Esophagus muscularis mucosa (tissue), 4 donors: Measurements from ENCODE around the gene PHLDA2. TPM values are rescaled to one million over a fixed set of nuclear protein-coding genes. Genes with fewer than 3 reads are reported as not detected.

Experiments
- DNase-seq: peaks from one replicate; pipeline ENCODE4 v3.0.0-alpha.2; 2017; ENCODE audit errors: extremely low spot score
- H3K27ac ChIP-seq, 4 donors: fragments of 200-600 bp; sonication (generic); replicated peaks in 1 of 4; 1 replicate in 3 of 4; 2 replicates in 1 of 4; pipeline ENCODE4 v1.5.1; 2016 to 2019; ENCODE audit warnings: mild to moderate bottlenecking in 1 of 4
- H3K27me3 ChIP-seq, 4 donors: fragments of 200-600 bp; sonication (generic); one replicate each; pipeline versions ENCODE4 v1.5.1 to v1.6.0; 2016 to 2019
- H3K36me3 ChIP-seq, 4 donors: fragments of 200-600 bp; sonication (generic); one replicate each; pipeline ENCODE4 v1.5.1; 2016 to 2019
- H3K4me1 ChIP-seq, 4 donors: fragments of 200-600 bp; sonication (generic); one replicate each; pipeline ENCODE4 v1.5.1; 2016 to 2019
- H3K4me3 ChIP-seq, 4 donors: fragments of 200-600 bp; sonication (generic); 1 replicate in 2 of 4; 2 replicates in 2 of 4; pipeline ENCODE4 v1.5.1; 2016 to 2019; ENCODE audit warnings: mild to moderate bottlenecking in 4 of 4, moderate library complexity in 1 of 4
- H3K9me3 ChIP-seq, 4 donors: fragments of 200-600 bp; sonication (generic); 1 replicate in 3 of 4; 2 replicates in 1 of 4; pipeline ENCODE4 v1.5.1; 2016 to 2019
- EP300 ChIP-seq: sonication (generic); formaldehyde crosslinking; IDR thresholded peaks from one replicate; pipeline ENCODE4 v1.6.1; 2017; ENCODE audit warnings: antibody characterized with exemption
- POLR2A ChIP-seq: fragments of 450-650 bp; IDR thresholded peaks from one replicate; pipeline ENCODE4 v1.6.1; 2017; ENCODE audit warnings: antibody characterized with exemption, moderate library complexity, mild to moderate bottlenecking, low read depth
- POLR2AphosphoS5 ChIP-seq, 2 donors: sonication (generic); formaldehyde crosslinking; IDR thresholded peaks; one replicate each; pipeline ENCODE4 v1.6.1; 2017; ENCODE audit warnings: antibody characterized with exemption in 2 of 2
- WGBS: methylation state at CpG from one replicate; pipeline ENCODE4 v1.1.5; 2018; 5-methylcytosine and 5-hydroxymethylcytosine counted together
- intact Hi-C: fragments of 100-400 bp; cut with DNase I; formaldehyde crosslinking; loops from one replicate; pipeline ENCODE4 v1.15.1; 2023
- total RNA-seq, 4 donors: library from RNA; depleted of rRNA; stranded (reverse); fragments of >200 nt; gene quantifications; one replicate each; pipeline versions ENCODE4 v1.1.0 to v1.2.1, GENCODE V29; 2016
- TF ChIP-seq, protein P1 (sequence below), 3 experiments: fragments of 200-600 bp in 2 of 3; fragments of 450-650 bp in 1 of 3; sonication (generic) in 2 of 3; IDR thresholded peaks; one replicate each; pipeline ENCODE4 v1.5.1; 2017 to 2019; ENCODE audit warnings: antibody characterized with exemption in 3 of 3, mild to moderate bottlenecking in 2 of 3, moderate library complexity in 1 of 3

PHLDA2 gene
- total RNA-seq, 4 donors from 2014 or later: 0.83 to 2.3 (median 1.3) TPM

DNA sequence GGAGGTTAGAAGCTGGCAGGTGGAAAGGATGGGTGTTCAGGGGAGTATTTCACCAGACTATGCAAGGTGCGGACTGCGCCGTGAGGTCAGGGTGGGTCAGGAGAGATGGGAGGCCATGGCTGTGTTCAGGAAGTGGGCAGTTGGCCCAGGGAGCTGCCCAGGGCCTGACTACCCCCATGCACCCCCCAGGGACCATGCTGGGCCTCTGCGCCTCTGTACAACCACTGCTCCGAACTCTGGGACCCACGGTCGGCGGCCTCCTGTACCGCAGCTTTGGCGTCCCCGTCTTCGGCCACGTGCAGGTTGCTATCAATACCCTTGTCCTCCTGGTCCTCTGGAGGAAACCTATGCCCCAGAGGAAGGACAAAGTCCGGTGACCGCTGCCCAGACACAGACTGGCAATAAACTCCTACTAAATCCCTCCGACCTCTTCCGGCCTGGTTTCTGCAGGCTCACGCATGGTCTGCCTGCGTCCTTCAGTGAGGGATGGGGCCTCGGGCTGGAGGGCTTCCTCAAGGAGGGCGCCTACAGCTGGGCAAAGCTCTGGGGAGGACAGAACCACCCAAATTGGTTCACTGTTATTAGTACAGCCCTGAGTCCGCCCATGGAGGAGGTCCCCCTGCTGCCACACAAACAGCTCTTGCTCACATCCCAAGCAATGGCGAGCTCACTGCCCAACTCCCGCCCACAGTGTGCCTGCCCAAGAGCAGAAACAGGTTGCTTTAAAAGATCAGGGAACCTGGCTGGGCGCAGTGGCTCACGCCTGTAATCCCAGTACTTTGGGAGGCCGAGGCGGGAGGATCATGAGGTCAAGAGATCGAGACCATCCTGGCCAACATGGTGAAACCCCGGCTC is 4.2 kb downstream of the PHLDA2 start:
- Histone ChIP-seq H3K27me3 (peaks cover 0 to 57% (median 14%) of the 10 kb centered on the region in 4 donors), H3K9me3 (no peaks in the 10 kb centered on the region), H3K4me3 (no peak overlapping the region), H3K4me1 (peaks cover 19 to 27% (median 25%) of the 10 kb centered on the region in 4 donors), H3K27ac (no peak overlapping the region), H3K36me3 (no peaks in the 10 kb centered on the region)
- WGBS: 93% methylated on average over 22 of the region's 30 CpGs
- intact Hi-C loops: no loop called here
- TF ChIP-seq EP300: no peak
- no peak for TF ChIP-seq POLR2AphosphoS5 (IDR thresholded peaks at IDR 0.05)
- TF ChIP-seq, protein P1, sequence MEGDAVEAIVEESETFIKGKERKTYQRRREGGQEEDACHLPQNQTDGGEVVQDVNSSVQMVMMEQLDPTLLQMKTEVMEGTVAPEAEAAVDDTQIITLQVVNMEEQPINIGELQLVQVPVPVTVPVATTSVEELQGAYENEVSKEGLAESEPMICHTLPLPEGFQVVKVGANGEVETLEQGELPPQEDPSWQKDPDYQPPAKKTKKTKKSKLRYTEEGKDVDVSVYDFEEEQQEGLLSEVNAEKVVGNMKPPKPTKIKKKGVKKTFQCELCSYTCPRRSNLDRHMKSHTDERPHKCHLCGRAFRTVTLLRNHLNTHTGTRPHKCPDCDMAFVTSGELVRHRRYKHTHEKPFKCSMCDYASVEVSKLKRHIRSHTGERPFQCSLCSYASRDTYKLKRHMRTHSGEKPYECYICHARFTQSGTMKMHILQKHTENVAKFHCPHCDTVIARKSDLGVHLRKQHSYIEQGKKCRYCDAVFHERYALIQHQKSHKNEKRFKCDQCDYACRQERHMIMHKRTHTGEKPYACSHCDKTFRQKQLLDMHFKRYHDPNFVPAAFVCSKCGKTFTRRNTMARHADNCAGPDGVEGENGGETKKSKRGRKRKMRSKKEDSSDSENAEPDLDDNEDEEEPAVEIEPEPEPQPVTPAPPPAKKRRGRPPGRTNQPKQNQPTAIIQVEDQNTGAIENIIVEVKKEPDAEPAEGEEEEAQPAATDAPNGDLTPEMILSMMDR (IDR thresholded peaks at IDR 0.05): no peak
- no peak for TF ChIP-seq POLR2A
- DNase-seq: no peak

DNA sequence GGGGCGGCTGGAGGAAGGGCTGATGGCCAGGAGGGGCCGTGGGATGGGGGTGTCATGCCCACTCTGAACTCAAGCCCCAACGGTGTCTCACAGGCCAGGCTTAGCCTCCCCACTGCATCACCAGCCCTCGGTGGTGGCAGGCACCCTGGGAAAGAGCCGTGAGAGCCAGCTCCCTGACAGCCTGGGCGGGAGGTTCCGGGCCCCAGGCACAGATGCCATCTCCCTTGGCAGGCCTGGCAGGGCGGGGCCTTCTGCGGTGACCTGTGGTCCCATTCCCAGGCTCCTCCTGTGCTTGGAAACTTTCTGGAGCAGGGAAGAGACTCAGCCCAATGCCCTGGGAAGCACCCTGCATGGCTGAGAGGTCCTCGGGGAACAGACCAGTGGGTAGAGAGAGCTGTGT is 4.8 kb downstream of the PHLDA2 start:
- H3K4me1 ChIP-seq: peaks cover 12 to 21% (median 18%) of the 10 kb centered on the region in 4 donors
- H3K4me3 ChIP-seq: no peak overlapping the region
- WGBS: 100% methylated on average over 4 of the region's 10 CpGs
- TF ChIP-seq EP300 (no peak), POLR2A (no peak), POLR2AphosphoS5 (IDR thresholded peaks at IDR 0.05) (no peak)
- TF ChIP-seq, protein P1 (IDR thresholded peaks at IDR 0.05): no peak
- H3K27ac ChIP-seq: no peak overlapping the region
- intact Hi-C loops: no loop called here
- no peak for DNase-seq
- H3K9me3 ChIP-seq: no peaks in the 10 kb centered on the region
- H3K27me3 ChIP-seq: peaks cover 0 to 50% (median 11%) of the 10 kb centered on the region in 4 donors
- no peaks in the 10 kb centered on the region for H3K36me3 ChIP-seq

DNA sequence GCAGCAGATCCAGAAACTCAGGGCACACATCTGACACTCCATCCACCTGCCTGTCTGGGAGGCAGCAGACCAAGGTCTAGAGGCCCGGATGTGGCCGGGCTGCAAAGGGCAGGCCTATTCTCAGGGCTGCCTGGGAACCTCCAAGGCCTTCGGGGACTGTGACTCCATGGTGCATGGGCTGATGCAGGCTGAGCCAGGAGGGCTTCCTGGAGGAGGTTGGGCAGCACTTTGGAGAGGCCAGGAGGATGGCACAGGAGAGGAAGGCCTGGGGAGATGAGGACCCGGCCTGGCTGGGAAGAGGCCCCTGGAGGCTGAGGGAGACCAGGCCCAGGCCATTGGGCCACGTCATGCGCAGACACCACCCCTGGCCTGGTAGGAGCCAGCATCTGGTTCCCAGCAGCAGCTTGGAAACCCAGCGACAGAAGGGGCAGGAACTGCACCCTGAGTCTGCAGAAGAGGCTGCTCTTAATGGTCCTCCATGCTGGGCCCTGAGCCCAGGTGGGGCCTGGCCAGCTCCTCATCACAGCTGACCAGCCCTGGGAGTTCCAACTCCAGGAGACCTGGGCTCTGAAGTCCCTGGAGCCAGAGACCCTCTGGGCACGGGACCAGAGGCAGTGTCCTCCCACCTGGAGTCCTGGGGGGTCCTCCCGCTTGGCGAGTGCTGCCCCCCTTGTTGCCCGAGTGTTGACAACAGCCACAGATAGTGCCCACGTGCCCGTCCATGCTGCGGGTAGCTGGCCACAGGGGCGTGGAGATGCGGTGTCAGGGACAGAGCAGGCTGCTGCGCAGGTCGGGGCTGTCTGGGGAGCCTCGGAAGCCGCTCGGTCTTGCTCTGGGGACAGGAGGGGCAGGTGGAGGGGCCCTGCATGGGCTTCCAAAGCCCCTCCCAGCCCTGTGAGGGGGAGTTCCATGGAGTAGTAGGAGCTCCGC is 5.5 kb downstream of the PHLDA2 start:
- H3K36me3 ChIP-seq: no peaks in the 10 kb centered on the region
- H3K4me3 ChIP-seq: no peak overlapping the region
- H3K27me3 ChIP-seq: peaks cover 0 to 43% (median 7%) of the 10 kb centered on the region in 4 donors
- no peak for DNase-seq
- TF ChIP-seq, protein P1 (IDR thresholded peaks at IDR 0.05): no peak
- TF ChIP-seq POLR2A: no peak
- no peak for TF ChIP-seq POLR2AphosphoS5 (IDR thresholded peaks at IDR 0.05)
- no peak for TF ChIP-seq EP300
- no peaks in the 10 kb centered on the region for H3K9me3 ChIP-seq
- WGBS: 92% methylated on average over 13 of the region's 22 CpGs
- H3K27ac ChIP-seq: no peak overlapping the region
- intact Hi-C loops: no loop called here
- H3K4me1 ChIP-seq: peaks cover 7 to 14% (median 12%) of the 10 kb centered on the region in 4 donors

GRCh38 chr11:2922655-2923054 is 6.6 kb downstream of the PHLDA2 start:
- 91% methylated on average over 3 of the region's 3 CpGs for WGBS

More at GRCh38 chr11:2922655-2923054, 6.6 kb downstream of the PHLDA2 start:
- intact Hi-C loops: no loop called here
- H3K36me3 ChIP-seq: no peaks in the 10 kb centered on the region
- H3K27ac ChIP-seq: no peak overlapping the region
- TF ChIP-seq, protein P1 (IDR thresholded peaks at IDR 0.05): no peak
- no peak for TF ChIP-seq EP300
- no peak for TF ChIP-seq POLR2A
- TF ChIP-seq POLR2AphosphoS5 (IDR thresholded peaks at IDR 0.05): no peak
- no peaks in the 10 kb centered on the region for H3K9me3 ChIP-seq
- H3K4me3 ChIP-seq: no peak overlapping the region
- no peak for DNase-seq
- H3K27me3 ChIP-seq: peaks cover 0 to 33% (median under 1%) of the 10 kb centered on the region in 4 donors
- peaks cover 0 to 5% (median under 1%) of the 10 kb centered on the region in 4 donors for H3K4me1 ChIP-seq
